ENCODE measurements around the gene COL23A1.
"Not testable (repeated sequence)": the region's sequence is repeated elsewhere in the genome, so short reads cannot be mapped to it uniquely, and the experiment has no call there.

COL23A1 gene

GRCh38 chr5:178199581-178200434 is 390.4 kb downstream of the COL23A1 start:
- no peak for DNase-seq

DNA sequence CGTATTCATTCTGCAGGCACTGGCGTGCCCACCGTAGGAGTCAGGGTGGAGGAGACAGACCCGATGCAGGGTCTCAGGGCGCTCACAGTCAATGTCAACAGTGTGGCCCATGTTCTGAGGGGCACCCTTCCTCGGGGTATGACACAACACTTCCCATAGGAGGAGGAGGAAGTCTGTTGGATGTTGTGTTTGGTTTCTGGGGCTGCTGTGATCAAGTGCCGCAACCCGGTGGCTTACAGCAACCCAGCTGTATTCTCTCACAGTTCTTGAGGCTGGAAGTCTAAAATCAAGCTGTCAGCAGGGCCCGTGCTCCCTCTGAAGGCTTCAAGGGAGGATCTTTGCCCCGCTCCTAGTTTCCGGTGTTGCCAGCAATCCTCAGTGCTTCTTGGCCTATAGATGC is 391.5 kb downstream of the COL23A1 start:
- no peak for DNase-seq

- DNase-seq, result not testable (repeated sequence)
These were observed 392.0 kb downstream of the COL23A1 start for GRCh38 chr5:178198151-178198550.

DNA sequence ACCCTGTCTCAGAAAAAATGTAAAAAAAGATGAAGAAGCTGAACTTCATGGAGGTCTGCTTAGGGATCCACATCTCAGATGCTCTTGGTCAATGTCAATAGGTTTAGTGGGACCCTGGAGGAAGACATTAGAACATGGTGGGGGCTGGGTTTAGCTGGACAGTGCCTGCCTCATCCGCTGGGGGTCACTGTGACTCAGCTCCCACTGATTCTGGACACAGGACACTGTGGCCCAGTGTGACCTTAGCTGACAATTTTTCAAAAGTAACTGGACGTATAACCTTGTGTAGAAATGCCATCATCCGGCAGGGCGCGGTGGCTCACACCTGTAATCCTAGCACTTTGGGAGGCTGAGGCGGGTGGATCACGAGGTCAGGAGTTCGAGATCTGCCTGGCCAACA is 393.2 kb downstream of the COL23A1 start:
- no peak for DNase-seq

GRCh38 chr5:178196281-178196812 is 393.8 kb downstream of the COL23A1 start:
- DNase-seq, result no peak

- no peak for DNase-seq
These were observed 396.2 kb downstream of the COL23A1 start for GRCh38 chr5:178194026-178194425.

DNA sequence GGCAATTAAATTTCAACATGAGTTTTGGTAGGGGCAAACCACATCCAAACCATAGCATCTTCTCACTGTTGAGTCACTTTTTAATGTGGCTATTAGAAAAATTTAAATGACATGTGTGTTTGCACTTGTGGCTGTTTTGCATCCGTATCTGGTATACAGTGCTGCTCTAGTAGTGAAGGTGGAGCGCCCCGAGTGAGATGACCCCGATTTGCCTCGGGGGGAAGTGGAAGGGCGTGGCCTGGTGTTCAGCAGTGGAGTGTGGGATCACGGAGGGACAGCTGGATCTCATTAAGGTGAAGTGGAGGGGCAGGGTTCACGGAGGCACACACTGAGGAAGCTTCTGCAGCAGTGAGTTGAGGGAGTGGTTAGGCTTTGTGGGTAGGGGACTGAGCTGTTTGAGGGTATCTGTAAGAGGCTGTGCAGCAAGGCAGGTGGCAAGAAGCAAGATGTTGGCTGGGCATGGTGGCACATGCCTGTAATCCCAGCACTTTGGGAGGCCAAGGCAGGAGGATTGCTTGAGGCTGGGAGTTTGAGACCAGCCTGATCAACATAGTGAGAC is 396.9 kb downstream of the COL23A1 start:
- DNase-seq, result no peak

- no peak for DNase-seq
These were observed 397.4 kb downstream of the COL23A1 start for GRCh38 chr5:178192787-178193186.

DNA sequence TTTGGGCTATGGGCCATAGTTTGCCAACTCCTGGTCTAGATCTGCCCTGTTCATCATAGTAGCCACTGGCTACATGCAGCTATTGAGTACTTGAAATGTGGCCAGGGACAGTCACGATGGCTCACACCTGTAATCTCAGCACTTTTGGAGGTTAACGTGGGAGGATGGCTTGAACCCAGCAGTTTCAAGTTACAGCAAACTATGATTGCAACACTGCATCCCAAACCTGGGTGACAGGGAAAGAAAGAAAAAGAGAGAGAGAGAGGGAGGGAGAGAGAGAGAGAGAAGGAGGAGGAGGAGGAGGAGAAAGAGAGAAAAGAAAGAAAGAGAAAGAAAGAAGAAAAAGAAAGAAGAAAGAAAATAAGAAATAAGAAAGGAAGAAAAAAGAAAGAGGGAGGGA is 397.9 kb downstream of the COL23A1 start:
- no peak for DNase-seq

GRCh38 chr5:178191661-178192060 is 398.5 kb downstream of the COL23A1 start:
- no peak for DNase-seq

DNA sequence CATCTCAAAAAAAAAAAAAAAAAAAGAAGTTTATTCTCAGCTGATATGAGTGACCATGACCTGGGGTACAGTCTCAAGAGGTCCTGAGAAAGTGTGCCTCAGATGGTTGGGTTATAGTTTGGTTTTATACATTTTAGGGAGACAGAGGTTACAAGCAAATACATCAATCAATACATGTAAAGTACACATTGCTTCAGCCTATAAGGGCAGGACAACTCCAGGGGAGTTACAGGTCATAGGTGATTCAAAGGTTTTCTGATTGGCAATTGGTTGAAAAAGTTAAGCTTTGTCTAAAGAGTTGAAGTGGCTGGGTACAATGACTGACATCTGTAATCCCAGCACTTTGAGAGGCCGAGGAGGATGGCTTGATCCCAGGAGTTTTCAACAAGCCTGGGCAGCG is 400.8 kb downstream of the COL23A1 start:
- DNase-seq, result no peak
